GM19328 (cell line): ENCODE data around the gene RUNX2.
"Not testable (repeated sequence)": the region's sequence is repeated elsewhere in the genome, so short reads cannot be mapped to it uniquely, and the experiment has no call there.

Experiments
- ATAC-seq: cut with Tn5 transposase; IDR thresholded peaks from one replicate; pipeline ENCODE4 v1.9.1; 2021; ENCODE audit warnings: mild to moderate bottlenecking, moderate library complexity; ENCODE audit not compliant: unreplicated experiment

RUNX2 gene

GRCh38 chr6:45327956-45328522, at the start of gene RUNX2:
TSS of gene RUNX2 (plus strand) at chr6:45328330. CDS start at chr6:45328727, 397 bp downstream.
- ATAC-seq = no peak

GRCh38 chr6:45278367-45278766, 49.8 kb upstream of the RUNX2 start:
- ATAC-seq = no peak

- not testable (repeated sequence) for ATAC-seq
These were observed 41.4 kb upstream of the RUNX2 start for GRCh38 chr6:45286707-45287106.

GRCh38 chr6:45289751-45290514, 38.2 kb upstream of the RUNX2 start:
- no peak for ATAC-seq

- no peak for ATAC-seq
These were observed 34.8 kb upstream of the RUNX2 start for GRCh38 chr6:45293306-45293705.

GRCh38 chr6:45294065-45294701, 33.9 kb upstream of the RUNX2 start:
- not testable (repeated sequence) for ATAC-seq

- no peak for ATAC-seq
These were observed 30.8 kb upstream of the RUNX2 start for GRCh38 chr6:45297320-45297719.

GRCh38 chr6:45299096-45299581, 29.0 kb upstream of the RUNX2 start:
- ATAC-seq = no peak

GRCh38 chr6:45300736-45301135, 27.4 kb upstream of the RUNX2 start:
- ATAC-seq = no peak

- ATAC-seq = no peak
These were observed 26.6 kb upstream of the RUNX2 start for GRCh38 chr6:45301348-45302142.

- ATAC-seq = no peak
These were observed 25.3 kb upstream of the RUNX2 start for GRCh38 chr6:45302832-45303231.

- ATAC-seq = no peak
These were observed 22.6 kb upstream of the RUNX2 start for GRCh38 chr6:45305546-45305945.

- no peak for ATAC-seq
These were observed 17.9 kb upstream of the RUNX2 start for GRCh38 chr6:45310118-45310788.

GRCh38 chr6:45314146-45314545, 14.0 kb upstream of the RUNX2 start:
- ATAC-seq = no peak

- no peak for ATAC-seq
These were observed 7.8 kb upstream of the RUNX2 start for GRCh38 chr6:45320349-45320748.

- ATAC-seq = no peak
These were observed 4.4 kb upstream of the RUNX2 start for GRCh38 chr6:45323656-45324224.

- no peak for ATAC-seq
These were observed 1.3 kb upstream of the RUNX2 start for GRCh38 chr6:45326698-45327417.

- ATAC-seq = no peak
These were observed 393 bp downstream of the RUNX2 start for GRCh38 chr6:45328523-45328922.

GRCh38 chr6:45344900-45345299, 16.8 kb downstream of the RUNX2 start:
- no peak for ATAC-seq
